Neuron (in vitro differentiated cells): ENCODE results near the gene OR2W3.
"Not testable (repeated sequence)": the region's sequence is repeated elsewhere in the genome, so short reads cannot be mapped to it uniquely, and the experiment has no call there.

Experiments used
- H2AFZ ChIP-seq: one replicate; pipeline ENCODE4 v1.6.1; 2013; ENCODE audit warnings: low read depth, mild to moderate bottlenecking, inconsistent platforms, low read length, moderate library complexity
- H3K27me3 ChIP-seq: one replicate; pipeline ENCODE4 v1.6.1; 2013; ENCODE audit warnings: low read length; ENCODE audit not compliant: insufficient read depth
- H3K36me3 ChIP-seq: one replicate; pipeline ENCODE4 v1.6.1; 2013; ENCODE audit warnings: low read length; ENCODE audit not compliant: insufficient read depth
- H3K4me1 ChIP-seq: one replicate; pipeline ENCODE4 v1.6.1; 2013; ENCODE audit warnings: low read length; ENCODE audit not compliant: insufficient read depth
- H3K4me3 ChIP-seq: 2 replicates; pipeline ENCODE4 v1.5.1; 2013; ENCODE audit warnings: mild to moderate bottlenecking, low read length, moderate library complexity
- H3K9me3 ChIP-seq: one replicate; pipeline ENCODE4 v1.6.1; 2013; ENCODE audit warnings: low read length

The OR2W3 gene

GRCh38 chr1:247936415-247936814, 41.0 kb downstream of the OR2W3 start:
- Histone ChIP-seq H3K27me3 (no peaks in the 10 kb centered on the region), H3K9me3 (no peaks in the 10 kb centered on the region), H2AFZ (no peak overlapping the region), H3K4me3 (no peak overlapping the region), H3K4me1 (no peaks in the 10 kb centered on the region), H3K36me3 (no peaks in the 10 kb centered on the region)

- not testable (repeated sequence) for H2AFZ ChIP-seq, H3K27me3 ChIP-seq, H3K4me3 ChIP-seq, H3K4me1 ChIP-seq, H3K9me3 ChIP-seq, H3K36me3 ChIP-seq
Observed at GRCh38 chr1:247936965-247937734, 41.8 kb downstream of the OR2W3 start.

- H3K9me3 ChIP-seq = no peaks in the 10 kb centered on the region
- no peak overlapping the region for H2AFZ ChIP-seq
- no peaks in the 10 kb centered on the region for H3K4me1 ChIP-seq
- no peaks in the 10 kb centered on the region for H3K36me3 ChIP-seq
- no peaks in the 10 kb centered on the region for H3K27me3 ChIP-seq
- no peak overlapping the region for H3K4me3 ChIP-seq
Observed at GRCh38 chr1:247942624-247943023, 47.2 kb downstream of the OR2W3 start.
